ENCODE results near the gene AKAP9. TPM values are rescaled to one million over a fixed set of nuclear protein-coding genes. Genes with fewer than 3 reads are reported as not detected.
"Not testable (repeated sequence)": the region's sequence is repeated elsewhere in the genome, so short reads cannot be mapped to it uniquely, and the experiment has no call there.

Gene AKAP9
- polyA plus RNA-seq, 6 donors from 2014 or later: 18.2 to 52.9 (median 21.0) TPM

DNA sequence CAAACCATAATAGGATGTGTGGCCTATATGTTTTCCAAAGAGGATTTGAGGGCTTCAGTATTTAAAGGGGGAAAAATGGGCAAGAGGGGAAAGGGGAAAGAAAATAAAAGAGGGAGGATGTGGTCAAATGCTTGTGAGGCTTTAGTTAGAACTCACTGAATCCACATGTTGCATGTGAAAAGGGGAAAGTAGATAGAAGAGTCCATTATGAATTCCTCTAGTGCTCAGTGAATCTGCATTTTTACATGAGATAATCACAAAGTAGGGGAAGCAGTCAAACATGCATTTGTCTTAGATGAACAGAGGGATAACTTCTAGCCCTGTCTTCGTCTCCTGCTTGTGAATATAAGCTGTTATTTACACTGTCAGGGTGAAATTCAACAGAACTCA lies 24.6 kb upstream of the AKAP9 start:
- Mint-ChIP-seq H3K27me3 (peaks cover 0 to 11% (median 7%) of the 10 kb centered on the region in 3 donors), H3K36me3 (no peaks in the 10 kb centered on the region), H3K4me1 (no peaks in the 10 kb centered on the region), H3K4me3 (no peak overlapping the region), H3K27ac (no peak overlapping the region), H3K9me3 (no peaks in the 10 kb centered on the region)
- ATAC-seq (ENCODE audit: low read depth in 2 of 2): no peak
- DNase-seq: no peak

DNA sequence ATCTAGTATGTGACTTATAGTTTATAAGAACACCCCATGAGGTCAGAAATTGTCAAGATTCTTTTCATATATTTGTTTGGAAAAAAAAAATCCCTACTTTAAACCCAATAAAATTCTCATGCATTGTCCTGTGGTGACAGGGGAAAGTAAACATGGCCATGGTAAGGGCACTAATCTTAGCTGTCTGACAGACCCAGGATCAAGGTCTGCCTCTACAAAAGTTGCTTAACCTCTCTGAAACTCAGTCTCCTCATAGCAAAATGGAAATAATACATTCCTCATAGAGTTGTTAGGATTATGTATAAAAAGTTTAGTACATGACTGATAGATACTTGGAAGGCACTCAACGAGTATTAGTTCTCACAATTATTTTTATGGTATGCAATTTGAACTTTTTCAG lies 22.3 kb upstream of the AKAP9 start:
- no peaks in the 10 kb centered on the region for H3K4me1 Mint-ChIP-seq
- no peaks in the 10 kb centered on the region for H3K36me3 Mint-ChIP-seq
- H3K9me3 Mint-ChIP-seq: no peaks in the 10 kb centered on the region
- peaks cover 0 to 12% (median 7%) of the 10 kb centered on the region in 3 donors for H3K27me3 Mint-ChIP-seq
- DNase-seq (no peak), ATAC-seq (ENCODE audit: low read depth in 2 of 2) (no peak)
- no peak overlapping the region for H3K4me3 Mint-ChIP-seq
- no peak overlapping the region for H3K27ac Mint-ChIP-seq

DNA sequence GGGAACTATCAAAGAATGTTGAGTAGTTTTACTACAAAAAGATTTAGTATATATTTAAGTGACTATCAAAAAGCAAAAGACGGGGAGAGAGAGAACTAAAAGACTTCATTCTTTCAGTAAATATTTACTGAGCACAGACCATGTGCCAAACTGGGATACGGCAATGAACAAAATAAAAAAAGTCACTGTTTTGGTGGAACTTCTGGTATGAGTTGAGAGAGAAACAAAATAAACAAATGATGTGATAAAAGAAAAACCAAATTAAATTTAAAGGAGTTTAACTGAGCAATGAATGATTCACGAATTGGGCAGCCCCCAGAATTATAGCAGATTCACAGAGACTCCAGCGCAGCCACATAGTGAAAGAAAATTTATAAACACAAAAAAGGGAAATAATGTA lies 17.8 kb upstream of the AKAP9 start:
- Mint-ChIP-seq H3K27ac (no peak overlapping the region), H3K9me3 (peaks cover 0 to 4% (median 0%) of the 10 kb centered on the region in 7 donors), H3K4me1 (no peaks in the 10 kb centered on the region), H3K27me3 (peaks cover 6 to 25% (median 15%) of the 10 kb centered on the region in 3 donors), H3K36me3 (no peaks in the 10 kb centered on the region), H3K4me3 (no peak overlapping the region)
- ATAC-seq (ENCODE audit: low read depth in 2 of 2): no peak
- no peak for DNase-seq

DNA sequence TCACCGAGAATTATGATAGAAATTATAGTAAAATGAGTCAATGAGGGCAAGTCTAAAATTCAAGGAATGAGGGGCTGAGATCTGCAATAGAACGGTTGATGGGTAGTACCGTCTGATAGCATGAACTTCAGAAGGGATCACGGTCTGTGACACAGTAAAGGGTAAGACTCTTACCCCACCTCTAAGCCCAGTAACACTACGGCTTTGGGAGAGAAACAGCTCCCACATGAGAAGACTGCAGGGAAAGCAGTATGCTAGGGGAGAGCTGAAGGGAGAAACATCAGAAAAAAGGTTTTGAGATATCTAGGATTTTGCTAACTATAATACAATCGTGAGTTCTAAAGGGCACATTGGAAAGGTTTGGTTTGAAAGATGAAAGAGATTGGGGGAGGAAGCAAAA lies 12.8 kb upstream of the AKAP9 start:
- no peak for ATAC-seq (ENCODE audit: low read depth in 2 of 2)
- Mint-ChIP-seq H3K27ac (peak overlapping the region in 1 of 6 donors; percentile 5), H3K36me3 (no peaks in the 10 kb centered on the region), H3K4me3 (no peak overlapping the region), H3K27me3 (peaks cover 6 to 19% (median 15%) of the 10 kb centered on the region in 3 donors), H3K4me1 (no peaks in the 10 kb centered on the region), H3K9me3 (peaks cover 0 to 4% (median 0%) of the 10 kb centered on the region in 7 donors)
- DNase-seq: no peak

DNA sequence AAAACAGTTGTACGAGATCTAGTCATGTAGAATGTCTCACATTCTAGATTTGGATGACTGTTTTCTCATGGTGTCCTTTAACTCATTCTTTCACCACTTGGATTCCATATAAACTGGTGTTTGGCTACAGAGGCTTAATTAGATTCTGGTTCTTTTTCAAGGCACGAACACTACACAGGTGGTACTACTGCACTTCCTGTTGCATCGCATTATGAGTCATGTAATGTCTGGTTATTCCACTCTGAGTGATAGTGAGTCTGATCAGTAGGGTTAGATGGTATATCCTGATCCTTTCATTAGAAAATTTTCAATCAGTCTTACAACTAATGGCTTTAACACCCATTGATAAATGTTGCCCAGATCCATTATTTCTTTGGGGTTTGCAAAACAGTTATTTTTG lies 11.2 kb upstream of the AKAP9 start:
- DNase-seq: no peak
- peaks cover 6 to 18% (median 15%) of the 10 kb centered on the region in 3 donors for H3K27me3 Mint-ChIP-seq
- H3K9me3 Mint-ChIP-seq: peaks cover 0 to 4% (median 0%) of the 10 kb centered on the region in 7 donors
- no peaks in the 10 kb centered on the region for H3K36me3 Mint-ChIP-seq
- ATAC-seq (ENCODE audit: low read depth in 2 of 2): peak in 1 of 2 donors; percentile 41
- no peaks in the 10 kb centered on the region for H3K4me1 Mint-ChIP-seq
- H3K4me3 Mint-ChIP-seq: no peak overlapping the region
- no peak overlapping the region for H3K27ac Mint-ChIP-seq

DNA sequence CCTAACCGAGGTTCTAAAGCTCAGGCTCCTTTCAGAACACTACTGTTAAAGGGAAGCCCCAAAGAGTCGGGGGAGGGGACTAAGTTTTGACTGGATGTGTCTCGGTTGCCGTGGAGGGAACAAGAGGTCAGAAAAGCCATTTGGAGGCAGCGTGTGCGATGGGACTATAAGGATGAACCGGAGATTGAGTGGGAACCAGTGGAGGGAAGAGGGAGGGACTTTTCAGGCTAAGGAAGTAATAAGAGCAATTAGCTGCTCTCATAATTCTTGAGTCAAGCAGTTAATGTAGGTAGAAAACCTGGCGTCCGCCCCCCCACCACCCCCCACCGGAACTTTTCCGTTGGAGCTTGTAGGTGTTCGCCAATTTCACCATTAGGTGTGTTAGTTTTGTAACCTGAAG lies 491 bp upstream of the AKAP9 start:
- ATAC-seq (ENCODE audit: low read depth in 2 of 2): peak; percentile 24 to 26
- no peaks in the 10 kb centered on the region for H3K9me3 Mint-ChIP-seq
- DNase-seq: peak; percentile 31
- peaks cover 27 to 44% (median 29%) of the 10 kb centered on the region in 3 donors for H3K4me1 Mint-ChIP-seq
- H3K27me3 Mint-ChIP-seq: no peaks in the 10 kb centered on the region
- H3K27ac Mint-ChIP-seq: peak overlapping the region; percentile 94 to 100 (median 98)
- no peaks in the 10 kb centered on the region for H3K36me3 Mint-ChIP-seq
- H3K4me3 Mint-ChIP-seq: peak overlapping the region; percentile 89 to 100 (median 96)

DNA sequence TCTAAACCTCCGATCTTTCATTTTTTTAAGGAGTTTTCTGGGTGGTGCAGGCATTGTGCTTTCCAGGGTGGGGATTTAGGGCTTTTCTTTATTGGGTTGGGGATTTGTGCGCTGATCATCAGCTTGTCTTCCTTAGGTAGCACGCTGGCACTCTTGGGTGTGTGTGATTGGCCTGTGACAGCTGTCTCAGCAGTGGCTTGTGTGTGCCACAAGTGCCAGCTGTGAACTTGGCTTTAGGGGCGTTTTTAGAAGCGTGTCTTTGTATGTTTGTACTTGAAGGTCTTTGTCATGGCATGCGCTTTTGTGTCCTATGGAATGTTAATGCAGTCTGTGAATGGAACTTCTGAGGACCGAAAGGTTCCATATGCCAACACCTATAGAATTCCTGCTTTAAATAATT lies 788 bp downstream of the AKAP9 start:
- H3K36me3 Mint-ChIP-seq: no peaks in the 10 kb centered on the region
- peaks cover 32 to 54% (median 32%) of the 10 kb centered on the region in 3 donors for H3K4me1 Mint-ChIP-seq
- peak; percentile 31 for DNase-seq
- ATAC-seq (ENCODE audit: low read depth in 2 of 2): peak; percentile 24 to 40
- peak overlapping the region; percentile 89 to 100 (median 96) for H3K4me3 Mint-ChIP-seq
- H3K27ac Mint-ChIP-seq: peak overlapping the region; percentile 86 to 100 (median 98)
- no peaks in the 10 kb centered on the region for H3K27me3 Mint-ChIP-seq
- no peaks in the 10 kb centered on the region for H3K9me3 Mint-ChIP-seq

DNA sequence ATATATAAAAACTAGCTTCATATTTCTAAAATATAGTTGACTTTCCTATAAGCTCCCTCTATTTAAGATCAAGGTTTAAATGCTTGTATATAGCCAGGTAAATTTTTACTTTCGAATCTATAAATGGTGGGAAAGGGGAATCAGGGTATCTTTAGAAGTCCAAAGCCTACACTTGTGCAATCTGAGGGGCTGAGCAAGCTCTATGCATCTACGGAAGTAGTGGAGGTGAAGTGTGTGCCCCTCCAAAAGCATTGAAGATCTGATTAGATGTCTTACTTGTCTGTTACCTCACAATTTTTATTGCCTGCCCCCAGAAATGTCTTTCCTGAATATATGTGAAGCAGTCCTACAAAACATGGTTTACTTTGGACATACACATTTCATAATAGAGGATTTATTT lies 1.6 kb downstream of the AKAP9 start:
- Mint-ChIP-seq H3K4me1 (peaks cover 34 to 60% (median 38%) of the 10 kb centered on the region in 3 donors), H3K36me3 (peaks cover 0 to 4% of the 10 kb centered on the region in 2 donors), H3K4me3 (peak overlapping the region in 7 of 8 donors; percentile 2 to 100 (median 95)), H3K9me3 (no peaks in the 10 kb centered on the region), H3K27me3 (no peaks in the 10 kb centered on the region), H3K27ac (peak overlapping the region in 5 of 6 donors; percentile 36 to 97 (median 62))
- DNase-seq (no peak), ATAC-seq (ENCODE audit: low read depth in 2 of 2) (no peak)

DNA sequence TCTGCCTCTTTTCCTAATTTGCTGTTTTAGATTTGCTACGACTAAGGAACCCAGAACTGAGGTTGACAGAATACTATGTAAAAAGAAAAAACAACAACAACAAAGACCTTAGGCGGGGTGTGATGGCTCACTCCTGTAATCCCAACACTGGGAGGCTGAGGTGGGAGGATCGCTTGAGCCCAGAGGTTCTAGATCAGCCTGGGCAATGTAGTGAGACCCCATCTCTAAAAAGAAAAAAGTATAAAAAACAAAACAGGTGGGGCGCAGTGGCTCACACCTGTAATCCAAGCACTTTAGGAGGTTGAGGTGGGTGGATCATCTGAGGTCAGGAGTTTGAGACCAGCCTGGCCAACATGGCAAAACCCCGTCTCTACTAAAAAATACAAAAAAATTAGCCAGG lies 4.3 kb downstream of the AKAP9 start:
- H3K27ac Mint-ChIP-seq: peak overlapping the region in 4 of 6 donors; percentile 7 to 90 (median 51)
- H3K4me3 Mint-ChIP-seq: peak overlapping the region in 1 of 8 donors; percentile 36
- H3K4me1 Mint-ChIP-seq: peaks cover 27 to 67% (median 35%) of the 10 kb centered on the region in 3 donors
- DNase-seq; ATAC-seq (ENCODE audit: low read depth in 2 of 2); H3K9me3 Mint-ChIP-seq; H3K27me3 Mint-ChIP-seq: not testable (repeated sequence)
- H3K36me3 Mint-ChIP-seq: peaks cover 0 to 12% of the 10 kb centered on the region in 2 donors

DNA sequence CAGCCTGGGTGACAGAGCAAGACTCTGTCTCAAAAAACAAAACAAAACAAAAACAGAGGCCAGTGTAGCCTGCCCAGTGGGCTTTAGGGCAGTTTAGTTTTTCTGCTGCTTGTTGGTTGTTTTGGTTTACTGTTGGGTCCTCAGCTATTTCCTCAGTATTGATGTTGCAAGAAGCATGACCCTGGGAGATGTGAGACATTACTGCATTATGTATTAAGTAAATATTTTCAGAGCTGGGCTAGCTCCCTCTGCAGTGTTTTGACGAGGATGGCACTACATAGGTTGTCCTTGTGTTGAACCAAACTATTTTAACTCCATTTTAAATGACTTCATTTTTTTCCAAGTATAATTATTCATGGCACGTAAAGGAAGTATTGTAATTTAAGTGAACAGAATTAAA lies 4.8 kb downstream of the AKAP9 start:
- H3K27ac Mint-ChIP-seq: peak overlapping the region in 3 of 6 donors; percentile 27 to 86 (median 73)
- H3K27me3 Mint-ChIP-seq: no peaks in the 10 kb centered on the region
- H3K4me1 Mint-ChIP-seq: peaks cover 24 to 65% (median 31%) of the 10 kb centered on the region in 3 donors
- peaks cover 0 to 12% of the 10 kb centered on the region in 2 donors for H3K36me3 Mint-ChIP-seq
- H3K4me3 Mint-ChIP-seq: no peak overlapping the region
- H3K9me3 Mint-ChIP-seq: peaks cover 0 to 3% (median 0%) of the 10 kb centered on the region in 7 donors
- DNase-seq (no peak), ATAC-seq (ENCODE audit: low read depth in 2 of 2) (no peak)

DNA sequence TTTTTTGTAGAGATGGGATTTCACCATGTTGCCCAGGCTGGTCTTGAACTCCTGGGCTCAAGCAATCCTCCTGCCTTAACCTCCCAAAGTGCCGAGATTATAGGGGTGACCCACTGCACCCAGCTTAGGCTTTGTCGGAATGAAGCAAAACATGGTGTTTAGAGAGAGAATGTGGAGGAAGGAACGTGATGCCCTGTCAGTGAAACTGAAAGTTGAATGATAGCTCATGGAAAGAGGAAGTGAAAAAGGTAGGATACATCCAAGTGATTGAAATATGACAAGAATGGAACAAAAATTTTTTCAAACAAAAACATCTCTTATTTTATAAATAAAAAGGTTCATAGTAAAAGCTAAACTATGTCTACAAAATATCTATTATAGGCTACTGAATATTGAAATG lies 5.9 kb downstream of the AKAP9 start:
- Mint-ChIP-seq H3K27ac (peak overlapping the region in 4 of 6 donors; percentile 4 to 77 (median 46)), H3K9me3 (peaks cover 0 to 3% (median 0%) of the 10 kb centered on the region in 7 donors), H3K4me1 (peaks cover 20 to 66% (median 26%) of the 10 kb centered on the region in 3 donors), H3K27me3 (no peaks in the 10 kb centered on the region), H3K36me3 (peaks cover 0 to 12% of the 10 kb centered on the region in 2 donors), H3K4me3 (peak overlapping the region in 1 of 8 donors; percentile 51)
- DNase-seq (peak; percentile 7), ATAC-seq (ENCODE audit: low read depth in 2 of 2) (peak in 1 of 2 donors; percentile 58)

DNA sequence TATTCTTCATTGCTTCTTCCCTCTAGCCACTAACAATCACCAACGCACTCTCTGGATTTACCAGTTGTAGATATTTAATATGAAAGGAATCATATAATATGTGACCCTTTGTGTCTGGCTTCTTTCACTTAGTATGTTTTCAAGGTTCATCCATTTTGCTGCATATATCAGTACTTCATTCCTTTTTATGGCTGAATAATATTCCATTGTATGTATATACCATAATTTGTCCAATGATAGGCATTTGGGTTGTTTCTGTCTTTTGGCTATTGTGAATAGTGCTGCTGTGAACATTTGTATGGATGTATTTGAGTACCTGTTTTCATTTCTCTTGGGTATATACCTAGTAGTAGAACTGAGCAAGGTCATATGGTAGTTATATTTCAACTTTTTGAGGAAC lies 7.3 kb downstream of the AKAP9 start:
- H3K27me3 Mint-ChIP-seq: no peaks in the 10 kb centered on the region
- peaks cover 0 to 12% of the 10 kb centered on the region in 2 donors for H3K36me3 Mint-ChIP-seq
- ATAC-seq (ENCODE audit: low read depth in 2 of 2) (no peak), DNase-seq (no peak)
- H3K4me3 Mint-ChIP-seq: peak overlapping the region in 1 of 8 donors; percentile 36
- H3K9me3 Mint-ChIP-seq: peaks cover 0 to 3% (median 0%) of the 10 kb centered on the region in 7 donors
- peaks cover 24 to 59% (median 27%) of the 10 kb centered on the region in 3 donors for H3K4me1 Mint-ChIP-seq
- H3K27ac Mint-ChIP-seq: no peak overlapping the region

DNA sequence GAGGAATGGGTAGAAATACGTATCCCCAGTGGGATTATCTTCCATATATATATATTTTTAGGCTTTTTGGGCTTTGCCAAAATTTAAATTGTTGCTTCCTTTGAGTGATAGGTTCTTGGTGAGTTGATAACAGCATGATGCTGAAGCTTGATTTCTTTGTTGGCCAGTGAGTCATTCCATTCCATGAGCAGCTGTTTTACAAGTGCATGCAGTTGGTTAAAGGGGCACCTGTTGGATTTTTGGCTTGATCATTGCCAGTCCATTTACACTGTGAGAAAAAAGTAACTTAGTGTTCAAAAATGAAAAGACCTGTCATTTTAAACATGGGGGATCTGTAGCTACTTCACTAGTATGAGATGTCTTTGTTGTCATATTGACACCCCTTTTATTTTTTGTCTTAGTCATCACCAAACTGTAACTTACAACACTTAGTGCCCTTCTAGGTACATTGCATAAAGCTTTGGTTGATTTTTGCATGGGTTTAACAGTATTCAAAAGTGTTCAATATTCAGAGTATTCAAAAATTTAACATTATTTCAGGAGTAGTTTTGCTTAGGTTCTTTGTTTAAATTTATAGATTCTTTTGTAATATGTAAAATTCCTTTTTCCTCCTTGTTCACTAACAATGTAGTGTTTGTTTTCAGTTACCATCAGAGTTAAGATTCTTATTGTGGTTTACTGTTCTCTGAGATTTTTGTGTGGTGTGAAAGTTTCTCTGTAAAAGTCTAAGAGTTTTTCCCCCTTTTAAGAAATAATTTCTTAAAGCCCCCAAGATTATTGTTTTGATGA lies 8.8 kb downstream of the AKAP9 start:
- DNase-seq (no peak), ATAC-seq (ENCODE audit: low read depth in 2 of 2) (no peak)
- peaks cover 0 to 3% (median 0%) of the 10 kb centered on the region in 7 donors for H3K9me3 Mint-ChIP-seq
- H3K4me3 Mint-ChIP-seq: no peak overlapping the region
- H3K4me1 Mint-ChIP-seq: peaks cover 30 to 58% (median 34%) of the 10 kb centered on the region in 3 donors
- H3K36me3 Mint-ChIP-seq: peaks cover 0 to 12% of the 10 kb centered on the region in 2 donors
- no peaks in the 10 kb centered on the region for H3K27me3 Mint-ChIP-seq
- H3K27ac Mint-ChIP-seq: peak overlapping the region in 1 of 6 donors; percentile 5

DNA sequence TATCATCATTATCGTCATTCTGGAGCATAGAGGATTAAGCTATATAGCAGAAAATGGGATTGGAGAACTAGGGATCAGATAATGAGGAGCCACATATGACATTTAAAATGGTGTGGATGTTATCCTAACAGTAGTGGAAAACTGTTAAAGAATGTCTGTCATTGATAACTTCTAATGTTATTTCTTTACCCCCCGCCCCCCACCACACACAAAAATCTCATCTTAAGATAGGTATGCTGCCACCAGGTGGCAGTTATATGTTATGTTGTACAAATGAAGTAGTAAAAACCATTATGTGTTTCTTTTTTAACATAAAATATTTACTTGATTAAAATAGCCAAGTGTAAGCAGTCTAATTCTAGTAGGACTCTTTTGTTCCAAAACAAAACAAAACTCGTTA lies 13.0 kb downstream of the AKAP9 start:
- no peak overlapping the region for H3K4me3 Mint-ChIP-seq
- no peak overlapping the region for H3K27ac Mint-ChIP-seq
- peaks cover 0 to 4% of the 10 kb centered on the region in 2 donors for H3K36me3 Mint-ChIP-seq
- no peaks in the 10 kb centered on the region for H3K27me3 Mint-ChIP-seq
- H3K9me3 Mint-ChIP-seq: peaks cover 0 to 2% (median 0%) of the 10 kb centered on the region in 7 donors
- ATAC-seq (ENCODE audit: low read depth in 2 of 2) (no peak), DNase-seq (no peak)
- peaks cover 25 to 35% (median 28%) of the 10 kb centered on the region in 3 donors for H3K4me1 Mint-ChIP-seq

All from naive B cell (primary cell).